Islet of Langerhans (tissue), 1 donor: ENCODE measurements around the gene MEI4.
"Not testable (repeated sequence)": the region's sequence is repeated elsewhere in the genome, so short reads cannot be mapped to it uniquely, and the experiment has no call there.

ENCODE experiments used
- FAIRE-seq: peaks from one replicate; lab custom pipeline; 2011; peaks lifted over from hg19 to GRCh38; lab: Jason Lieb, UNC

Gene MEI4

GRCh38 chr6:77815531-77815930 is 162.7 kb downstream of the MEI4 start:
- FAIRE-seq: no peak

GRCh38 chr6:77816766-77817270 is 164.0 kb downstream of the MEI4 start:
- FAIRE-seq: no peak

- no peak for FAIRE-seq
Measured at GRCh38 chr6:77822265-77822664, 169.4 kb downstream of the MEI4 start.

GRCh38 chr6:77825204-77825603 is 172.4 kb downstream of the MEI4 start:
- FAIRE-seq: no peak

- FAIRE-seq: no peak
Measured at GRCh38 chr6:77829736-77830135, 176.9 kb downstream of the MEI4 start.

- not testable (repeated sequence) for FAIRE-seq
Measured at GRCh38 chr6:77833749-77834148, 180.9 kb downstream of the MEI4 start.

- no peak for FAIRE-seq
Measured at GRCh38 chr6:77834591-77834996, 181.8 kb downstream of the MEI4 start.

GRCh38 chr6:77837034-77837784 is 184.4 kb downstream of the MEI4 start:
- FAIRE-seq: peak; percentile 56

GRCh38 chr6:77839292-77839691 is 186.5 kb downstream of the MEI4 start:
- FAIRE-seq: no peak

GRCh38 chr6:77844822-77845221 is 192.0 kb downstream of the MEI4 start:
- FAIRE-seq: no peak

- no peak for FAIRE-seq
Measured at GRCh38 chr6:77853401-77853800, 200.6 kb downstream of the MEI4 start.

GRCh38 chr6:77856391-77856790 is 203.6 kb downstream of the MEI4 start:
- FAIRE-seq: no peak

- FAIRE-seq: no peak
Measured at GRCh38 chr6:77857421-77857820, 204.6 kb downstream of the MEI4 start.

GRCh38 chr6:77876300-77876699 is 223.5 kb downstream of the MEI4 start:
- no peak for FAIRE-seq

GRCh38 chr6:77879527-77879926 is 226.7 kb downstream of the MEI4 start:
- no peak for FAIRE-seq

GRCh38 chr6:77880501-77880900 is 227.7 kb downstream of the MEI4 start:
- FAIRE-seq: no peak

- FAIRE-seq: no peak
Measured at GRCh38 chr6:77883851-77884250, 231.0 kb downstream of the MEI4 start.

- no peak for FAIRE-seq
Measured at GRCh38 chr6:77893391-77893790, 240.6 kb downstream of the MEI4 start.

- no peak for FAIRE-seq
Measured at GRCh38 chr6:77906070-77906469, 253.2 kb downstream of the MEI4 start.

GRCh38 chr6:77910826-77911225 is 258.0 kb downstream of the MEI4 start:
- FAIRE-seq: no peak

- FAIRE-seq: peak; percentile 30
Measured at GRCh38 chr6:77926198-77926751, 273.4 kb downstream of the MEI4 start.

- no peak for FAIRE-seq
Measured at GRCh38 chr6:77930382-77930781, 277.5 kb downstream of the MEI4 start.

GRCh38 chr6:77930952-77931351 is 278.1 kb downstream of the MEI4 start:
- no peak for FAIRE-seq

- FAIRE-seq: no peak
Measured at GRCh38 chr6:77962070-77962469, 309.2 kb downstream of the MEI4 start.
